Activated gamma-delta T cell treated with anti-CD3 and anti-CD28 coated beads, Interleukin-2, amount 50 U/mL, for 16 hours (primary cell): ENCODE data around the gene MAP3K6.

Source experiments
- DNase-seq: peaks from one replicate; pipeline ENCODE4 v3.0.0-alpha.2; 2020; ENCODE audit warnings: low read depth

Gene MAP3K6

GRCh38 chr1:27355683-27356082 lies 11.1 kb downstream of the MAP3K6 start:
- no peak for DNase-seq

- DNase-seq: no peak
Observed at GRCh38 chr1:27353629-27354028, 13.1 kb downstream of the MAP3K6 start.

- no peak for DNase-seq
Observed at GRCh38 chr1:27353166-27353565, 13.6 kb downstream of the MAP3K6 start.

DNA sequence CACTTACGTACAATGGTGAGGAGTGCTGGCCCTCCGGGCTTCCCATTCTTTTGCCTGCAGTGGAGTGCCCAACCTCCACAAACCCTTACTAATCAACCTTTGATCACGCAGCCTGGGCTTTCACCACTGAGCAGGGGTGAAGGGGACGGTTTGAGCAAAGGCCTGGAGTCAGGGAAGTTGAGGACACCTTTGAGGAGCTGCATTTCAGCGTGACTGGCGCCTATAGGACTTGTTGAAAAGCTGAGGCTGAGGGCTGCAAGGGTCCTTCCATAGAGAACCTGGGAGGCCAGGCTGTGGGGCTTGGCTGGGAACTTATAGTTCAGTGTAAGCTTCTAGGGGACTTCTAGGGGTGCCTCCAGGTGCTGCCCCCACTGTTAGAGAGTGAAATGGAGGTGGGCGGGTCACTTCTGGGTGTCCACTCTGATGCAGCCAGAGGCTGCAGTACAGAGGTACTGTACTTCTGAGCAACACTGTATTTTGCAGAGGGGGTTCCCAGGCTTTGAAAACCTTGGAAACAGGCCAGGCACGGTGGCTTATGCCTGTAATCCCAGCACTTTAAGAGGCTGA lies 15.1 kb downstream of the MAP3K6 start:
- no peak for DNase-seq

- DNase-seq: no peak
Observed at GRCh38 chr1:27350663-27351540, 15.9 kb downstream of the MAP3K6 start.

DNA sequence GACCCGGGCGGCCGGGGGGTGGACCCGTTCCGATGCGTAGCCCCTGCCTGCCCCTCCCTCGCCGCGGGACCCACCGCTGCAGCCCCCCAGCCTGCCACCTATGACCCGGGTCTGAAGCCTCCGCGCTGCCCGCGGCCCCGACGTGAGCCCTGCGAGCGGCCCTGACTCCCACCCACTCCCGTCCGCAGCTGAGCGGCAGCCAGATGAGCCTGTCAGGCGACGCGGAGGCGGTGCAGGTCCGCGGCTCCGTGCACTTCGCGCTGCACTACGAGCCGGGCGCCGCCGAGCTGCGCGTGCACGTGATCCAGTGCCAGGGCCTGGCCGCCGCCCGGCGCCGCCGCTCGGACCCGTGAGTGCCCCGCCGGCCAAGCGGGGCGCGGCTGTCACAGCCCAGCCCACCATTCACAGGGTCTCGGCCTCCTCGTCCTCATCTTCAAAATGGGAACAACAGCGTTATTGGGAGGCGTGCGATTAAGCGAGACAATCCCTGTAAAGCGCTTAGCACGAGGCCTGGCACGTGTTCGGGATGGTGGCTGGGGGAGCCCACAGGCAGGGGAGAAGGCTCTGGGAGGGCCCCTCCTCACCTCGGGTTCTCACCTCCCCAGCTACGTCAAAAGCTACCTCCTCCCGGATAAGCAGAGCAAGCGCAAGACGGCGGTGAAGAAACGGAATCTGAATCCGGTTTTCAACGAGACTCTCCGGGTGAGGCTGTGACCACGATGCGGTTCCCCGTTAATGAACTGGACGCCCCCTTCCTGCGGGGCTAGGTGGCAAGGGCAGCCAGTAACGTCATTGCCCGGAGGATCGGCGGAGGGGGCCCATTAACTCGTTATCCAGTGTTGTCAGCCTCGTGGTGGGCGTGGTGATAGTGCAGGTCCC lies 16.7 kb downstream of the MAP3K6 start:
- no peak for DNase-seq

DNA sequence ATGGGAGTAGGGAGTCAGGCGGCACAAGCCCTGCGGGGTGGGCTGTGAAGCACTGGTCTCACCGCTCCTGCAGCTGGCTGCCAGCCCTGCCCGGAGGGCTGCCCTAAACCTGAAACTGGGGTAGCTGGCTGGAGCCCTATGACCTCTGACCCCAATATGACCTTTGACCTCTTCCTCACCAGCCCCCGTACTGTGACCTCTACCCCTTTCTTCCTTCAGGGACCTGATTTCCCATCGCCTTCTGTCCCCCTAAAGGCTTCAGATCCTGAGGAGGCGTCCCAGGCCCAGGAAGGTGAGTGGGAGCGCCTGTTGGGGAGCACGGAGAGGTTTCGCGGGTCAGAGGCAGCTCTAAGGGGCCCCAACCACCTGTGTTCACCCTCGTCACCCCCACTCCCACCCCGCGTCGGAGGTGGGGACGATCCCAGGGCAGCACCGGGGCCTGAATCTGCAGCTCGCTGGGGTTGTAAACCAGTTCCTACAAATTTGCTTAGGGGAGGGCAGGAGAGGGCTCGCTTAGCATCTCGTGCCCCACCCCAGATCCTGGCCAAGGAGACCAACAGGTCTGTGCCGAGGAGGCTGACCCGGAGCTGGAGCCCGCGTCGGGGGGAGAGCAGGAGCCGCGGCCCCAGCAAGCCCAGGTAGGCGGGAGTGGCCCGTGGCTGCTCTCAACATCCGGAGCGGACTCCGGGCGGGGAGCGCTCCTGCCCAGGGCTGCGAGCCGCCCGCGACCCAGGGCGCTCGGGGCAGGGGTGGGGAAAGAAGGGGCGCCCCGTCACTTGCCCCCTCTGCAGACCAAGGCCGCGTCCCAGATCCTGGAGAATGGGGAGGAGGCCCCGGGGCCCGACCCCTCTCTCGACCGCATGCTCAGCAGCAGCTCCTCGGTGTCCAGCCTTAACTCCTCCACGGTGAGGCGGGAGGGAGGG lies 17.6 kb downstream of the MAP3K6 start:
- no peak for DNase-seq

DNA sequence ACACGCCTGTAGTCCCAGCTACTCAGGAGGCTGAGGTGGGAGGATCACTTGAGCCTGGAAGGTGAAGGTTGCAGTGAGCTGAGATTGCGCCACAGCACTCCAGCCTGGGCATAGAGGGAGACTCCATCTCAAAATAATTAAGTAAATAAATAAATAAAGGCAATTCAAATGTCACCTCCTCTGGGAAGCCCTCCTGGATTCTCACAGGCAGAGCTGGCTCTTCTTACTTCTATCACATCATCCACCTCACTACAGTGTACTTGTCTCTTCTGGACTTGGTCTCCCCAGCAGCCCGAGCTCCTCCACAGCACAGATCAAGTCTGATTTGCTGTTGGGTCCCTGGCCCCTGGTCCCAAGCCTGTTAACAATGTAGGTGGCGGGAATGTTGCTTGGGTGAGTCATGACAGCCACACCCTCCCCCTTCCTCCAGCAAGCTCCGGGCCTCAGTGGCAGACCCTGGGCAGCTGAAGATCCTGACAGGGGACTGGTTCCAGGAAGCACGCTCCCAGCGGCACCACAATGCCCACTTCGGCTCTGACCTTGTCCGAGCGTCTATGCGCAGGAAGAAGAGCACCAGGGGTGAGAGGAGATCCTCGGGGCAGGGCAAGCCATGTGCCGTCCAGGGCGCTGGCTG lies 19.7 kb downstream of the MAP3K6 start:
- DNase-seq: no peak

GRCh38 chr1:27346357-27346756 lies 20.4 kb downstream of the MAP3K6 start:
- no peak for DNase-seq

DNA sequence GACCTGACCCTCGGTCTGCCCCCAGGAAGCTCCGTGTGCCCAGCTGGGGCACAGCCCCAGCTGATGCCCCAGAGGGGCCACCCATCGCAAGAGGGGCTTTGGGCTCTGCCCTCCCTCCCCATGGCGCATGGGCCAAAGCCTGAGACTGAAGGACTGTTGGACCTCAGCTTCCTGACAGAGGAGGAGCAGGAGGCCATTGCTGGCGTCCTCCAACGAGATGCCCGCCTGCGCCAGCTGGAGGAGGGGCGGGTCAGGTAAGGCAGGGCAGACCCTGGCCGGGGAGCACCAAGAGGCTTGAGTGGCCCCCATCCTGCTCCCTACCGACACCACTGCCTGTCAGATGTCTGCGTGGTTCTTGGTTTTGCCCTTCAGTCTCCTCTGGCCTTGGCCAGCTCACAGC lies 21.5 kb downstream of the MAP3K6 start:
- DNase-seq: no peak

GRCh38 chr1:27343639-27344025 lies 23.1 kb downstream of the MAP3K6 start:
- no peak for DNase-seq

DNA sequence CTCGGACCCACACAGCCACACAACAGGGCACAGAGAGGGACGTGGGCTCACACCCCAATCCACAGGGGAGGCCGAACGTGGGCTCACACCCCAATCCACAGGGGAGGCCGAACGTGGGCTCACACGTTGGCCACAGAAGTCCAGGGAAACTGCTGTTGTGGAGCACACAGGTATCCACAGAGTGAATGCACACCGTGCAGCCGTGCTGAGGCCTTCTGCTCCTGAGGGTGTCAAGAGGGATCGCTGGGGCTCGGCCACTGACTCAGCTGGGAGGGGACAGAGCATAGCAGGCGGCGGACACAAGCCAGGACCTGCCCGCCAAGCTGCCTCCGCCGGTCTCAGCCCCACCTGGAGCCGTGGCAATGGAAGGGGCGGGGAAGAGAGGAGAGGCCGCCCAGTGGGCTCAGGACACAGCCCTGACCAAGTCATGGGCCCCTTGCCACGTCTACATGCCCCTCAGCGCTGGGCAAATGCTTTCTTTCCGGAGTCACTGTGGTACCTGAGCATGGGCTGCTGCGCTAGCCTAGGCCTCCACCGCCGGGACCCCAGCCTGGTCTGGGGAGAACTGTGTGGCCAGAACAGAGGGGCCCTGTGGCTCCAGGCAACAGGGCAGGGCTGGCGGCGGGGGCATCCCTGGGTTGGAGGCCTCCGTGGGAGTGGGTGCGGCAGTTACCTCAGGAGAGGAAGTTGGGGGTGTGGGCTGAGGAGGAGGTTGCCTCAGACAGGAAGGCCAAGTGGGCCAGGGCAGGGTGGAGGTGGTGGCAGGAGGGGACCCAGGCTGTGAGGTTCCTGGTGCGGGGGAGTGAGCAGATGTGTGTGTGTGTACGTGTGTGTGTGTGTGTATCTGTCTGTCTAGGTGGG lies 23.8 kb downstream of the MAP3K6 start:
- DNase-seq: peak; percentile 65

DNA sequence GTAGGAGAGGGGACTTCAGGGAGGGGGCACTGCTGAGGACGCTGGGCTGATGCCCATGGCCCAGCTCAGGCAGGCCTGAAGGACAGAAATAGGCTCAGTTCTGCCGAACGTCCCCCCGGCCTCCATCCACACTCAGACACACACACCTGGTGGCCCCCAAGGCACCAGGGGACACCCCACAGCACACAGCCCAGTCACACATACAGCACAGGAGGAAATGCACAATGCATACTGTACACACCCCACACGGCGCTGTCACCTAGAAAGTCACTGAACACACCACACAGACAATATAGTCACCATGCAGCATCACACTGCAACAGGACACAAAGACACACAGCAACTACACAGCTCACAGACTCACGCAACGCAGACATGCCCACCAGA lies 24.4 kb downstream of the MAP3K6 start:
- no peak for DNase-seq

- DNase-seq: peak; percentile 54
Observed at GRCh38 chr1:27341525-27342252, 25.1 kb downstream of the MAP3K6 start, which contains the start of gene SYTL1. TSS of gene SYTL1 (plus strand) at chr1:27342022. CDS start at chr1:27345335, 3,313 bp downstream.

DNA sequence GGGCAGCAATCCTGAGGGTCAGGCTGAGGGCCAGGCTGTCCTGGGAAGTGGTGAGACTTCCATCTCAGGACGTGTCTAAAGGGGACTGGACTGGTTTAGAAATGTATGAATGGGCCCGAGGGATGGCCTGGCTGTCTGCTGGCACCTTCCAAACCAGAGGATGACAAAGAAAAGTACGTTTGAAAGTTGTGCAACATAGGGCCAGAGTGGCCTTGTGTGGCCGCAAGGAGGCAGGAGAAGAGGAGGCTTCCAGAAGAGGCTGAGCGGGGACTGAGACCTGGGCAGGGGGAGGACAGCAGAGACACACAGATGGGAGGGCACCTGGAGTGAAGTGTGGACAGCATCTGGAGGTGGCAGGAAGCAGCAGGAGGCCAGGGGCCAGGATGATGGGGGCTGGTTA lies 27.5 kb downstream of the MAP3K6 start:
- DNase-seq: no peak

DNA sequence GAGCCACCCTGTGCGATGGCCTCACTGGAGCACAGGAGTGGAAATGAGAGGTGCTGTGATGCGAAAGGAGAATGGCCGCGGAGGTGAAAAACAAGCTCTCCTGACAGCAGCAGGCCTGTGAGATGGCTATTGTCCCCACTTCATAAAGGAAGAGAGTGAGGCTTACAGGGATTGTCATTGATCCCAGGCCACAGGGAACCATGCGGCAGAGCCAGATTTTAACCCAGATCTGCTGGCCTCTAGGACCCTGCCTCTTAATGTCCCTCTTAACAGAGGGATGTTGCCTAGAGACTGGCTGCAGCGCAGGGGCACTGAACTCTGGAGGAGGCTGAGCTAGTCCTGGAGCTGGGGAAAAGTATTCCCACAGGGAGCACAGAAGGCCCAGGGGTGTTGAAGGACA lies 28.0 kb downstream of the MAP3K6 start:
- no peak for DNase-seq

- DNase-seq: no peak
Observed at GRCh38 chr1:27336756-27337155, 30.0 kb downstream of the MAP3K6 start.

DNA sequence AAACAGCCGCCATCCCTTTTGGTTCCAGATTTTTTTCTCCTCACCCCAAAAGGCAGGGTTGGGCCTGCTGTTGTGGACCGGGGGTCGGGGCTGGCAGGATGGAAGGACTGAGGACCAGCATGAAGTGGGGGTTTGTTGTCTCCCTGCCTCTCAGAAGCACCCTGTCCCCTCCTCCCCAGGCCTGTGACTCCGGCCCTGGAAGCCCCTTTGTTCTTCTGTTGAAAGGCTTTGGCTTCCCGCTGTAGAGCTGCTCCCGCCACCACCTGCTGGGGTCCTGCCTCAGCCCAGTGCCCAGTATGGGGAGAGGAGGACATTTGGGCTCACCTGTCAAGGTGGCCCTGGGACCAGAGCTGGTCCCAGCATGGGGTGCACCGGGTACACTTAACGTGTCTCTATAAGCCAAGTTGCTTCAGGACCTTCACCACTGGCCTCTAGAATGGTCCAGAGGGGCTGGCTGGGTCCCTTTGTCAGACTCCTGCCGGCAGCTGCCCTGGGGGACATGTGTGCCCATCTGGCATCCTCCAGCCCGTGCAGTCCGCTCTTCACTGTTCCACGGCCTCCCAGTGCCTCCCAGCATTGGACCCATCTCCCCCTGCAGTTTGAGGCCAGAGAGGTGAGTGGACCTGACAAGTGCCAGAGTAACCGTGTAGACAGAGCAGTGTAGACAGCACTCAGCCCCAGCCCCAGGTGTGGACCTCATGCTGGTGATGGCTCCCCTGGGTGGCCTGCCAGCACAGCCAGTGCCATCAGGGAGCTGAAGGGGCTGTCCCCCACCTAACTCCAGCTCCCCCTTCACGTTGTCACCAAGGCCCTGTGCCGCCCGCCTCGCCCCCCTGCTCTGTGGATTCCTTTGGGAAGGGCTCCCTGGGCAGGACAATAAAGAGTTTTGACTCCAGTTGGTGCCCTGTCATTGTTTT lies 31.0 kb downstream of the MAP3K6 start:
- DNase-seq: no peak
